Activated B cell treated with CpG ODN at 0.5 μM for 24 hours (primary cell): ENCODE measurements around the gene MEFV. TPM values are rescaled to one million over a fixed set of nuclear protein-coding genes. Genes with fewer than 3 reads are reported as not detected.

Source experiments
- ATAC-seq: fragments of 200-7000 bp; cut with Tn5 transposase; one replicate; pipeline ENCODE4 v1.10.0; 2021; ENCODE audit warnings: low read depth, mild to moderate bottlenecking, moderate library complexity
- CTCF ChIA-PET: fragments of 350-600 bp; sonication (Branson Sonifier 250); formaldehyde crosslinking; loops from one replicate; lab custom pipeline; 2021; ENCODE audit warnings: antibody characterized with exemption; lab: Charles Lee
- POLR2A ChIA-PET: fragments of 350-600 bp; sonication (Branson Sonifier 250); formaldehyde crosslinking; loops from one replicate; lab custom pipeline; 2021; ENCODE audit warnings: antibody characterized with exemption; lab: Charles Lee
- DNase-seq: peaks from one replicate; pipeline ENCODE4 v3.0.0; 2022
- H3K27ac Mint-ChIP-seq: one replicate; pipeline ENCODE4 v1.8.0; 2020; ENCODE audit warnings: mixed read lengths
- H3K27me3 Mint-ChIP-seq: one replicate; pipeline ENCODE4 v1.8.0; 2021; ENCODE audit warnings: mixed read lengths
- H3K36me3 Mint-ChIP-seq: one replicate; pipeline ENCODE4 v1.8.0; 2021; ENCODE audit warnings: low read depth, mixed read lengths
- H3K4me1 Mint-ChIP-seq: one replicate; pipeline ENCODE4 v1.8.0; 2021; ENCODE audit warnings: mixed read lengths
- H3K4me3 Mint-ChIP-seq: one replicate; pipeline ENCODE4 v1.8.0; 2020; ENCODE audit warnings: mild to moderate bottlenecking, mixed read lengths
- H3K9me3 Mint-ChIP-seq: one replicate; pipeline ENCODE4 v1.8.0; 2020; ENCODE audit warnings: mixed read lengths
- CTCF ChIP-seq: fragments of 200-600 bp; IDR thresholded peaks from one replicate; pipeline ENCODE4 v1.8.0; 2022; ENCODE audit warnings: antibody characterized with exemption, mild to moderate bottlenecking
- intact Hi-C: fragments of 100-400 bp; cut with micrococcal nuclease; formaldehyde crosslinking; loops from one replicate; pipeline ENCODE4 v1.15.1; 2024
- total RNA-seq: library from RNA; stranded (reverse); gene quantifications from 2 replicates; pipeline ENCODE4 v1.2.3, GENCODE V29; 2022

The MEFV gene
- total RNA-seq, 1 donor from 2014 or later = not detected

GRCh38 chr16:3283543-3284447 lies 27.4 kb upstream of the MEFV start:
- peak overlapping the region; percentile 95 for H3K4me3 Mint-ChIP-seq

GRCh38 chr16:3282730-3283542 lies 26.5 kb upstream of the MEFV start, which contains the start of gene ZNF263:
TSS of gene ZNF263 (plus strand) at chr16:3283491. CDS start at chr16:3283819, 328 bp downstream.
- peaks cover 40% of the 10 kb centered on the region for H3K4me1 Mint-ChIP-seq

More at GRCh38 chr16:3283543-3284447, 27.4 kb upstream of the MEFV start:
- ChIA-PET CTCF (interaction anchor here (2.6 kb wide), 1 partner anchor 17 kb away, joined by 8 read pairs; no protein-coding TSS in a partner anchor), POLR2A (interaction anchor here (0.6 to 3.3 kb wide), 27 partner anchors 9 to 1034 kb away, joined by 3 to 82 read pairs (median 4); partner anchors contain the start of genes FLYWCH2, NAA60, TIGD7 and ZNF174)
- no peak for DNase-seq
- Mint-ChIP-seq H3K9me3 (peaks cover 3% of the 10 kb centered on the region), H3K36me3 (peaks cover 53% of the 10 kb centered on the region), H3K27me3 (no peaks in the 10 kb centered on the region), H3K27ac (peak overlapping the region; percentile 99), H3K4me1 (peaks cover 40% of the 10 kb centered on the region)
- ATAC-seq = no peak
- intact Hi-C loops = loop anchor here (1.0 to 5.0 kb wide), 9 partner anchors 19 to 434 kb away; partner anchors contain the start of genes NAA60, SLX4, TIGD7 and TRAP1
- no peak for TF ChIP-seq CTCF

GRCh38 chr16:3282103-3282729 lies 25.8 kb upstream of the MEFV start:
- Mint-ChIP-seq H3K9me3 (no peaks in the 10 kb centered on the region), H3K27me3 (no peaks in the 10 kb centered on the region), H3K36me3 (peaks cover 38% of the 10 kb centered on the region), H3K4me1 (peaks cover 40% of the 10 kb centered on the region), H3K27ac (peak overlapping the region; percentile 99), H3K4me3 (peak overlapping the region; percentile 95)
- intact Hi-C loops = loop anchor here (1.0 to 5.0 kb wide), 7 partner anchors 47 to 435 kb away; partner anchors contain the start of genes NAA60, THOC6, TRAP1 and ZNF200
- TF ChIP-seq CTCF = no peak
- ATAC-seq (peak; percentile 13), DNase-seq (no peak)
- POLR2A ChIA-PET = interaction anchor here (0.6 to 3.3 kb wide), 28 partner anchors 12 to 1135 kb away, joined by 3 to 82 read pairs (median 4); partner anchors contain the start of genes CLUAP1, CORO7, NAA60 and TIGD7
- CTCF ChIA-PET = interaction anchor here (0.7 to 2.6 kb wide), 3 partner anchors 15 to 119 kb away, joined by 4 to 8 read pairs (median 5); partner anchors contain the start of genes ZNF174 and ZSCAN32

More at GRCh38 chr16:3282730-3283542, 26.5 kb upstream of the MEFV start, which contains the start of gene ZNF263:
- intact Hi-C loops = loop anchor here (1.0 to 5.0 kb wide), 13 partner anchors 19 to 434 kb away; partner anchors contain the start of genes NAA60, SLX4, THOC6 and TIGD7
- TF ChIP-seq CTCF = no peak
- Mint-ChIP-seq H3K4me3 (peak within 1 kb of the TSS; percentile 95), H3K27ac (peak within 1 kb of the TSS; percentile 99), H3K27me3 (no peaks in the 10 kb centered on the region), H3K9me3 (no peaks in the 10 kb centered on the region), H3K36me3 (peaks cover 44% of the 10 kb centered on the region)
- POLR2A ChIA-PET = interaction anchor here (0.6 to 3.3 kb wide), 36 partner anchors 10 to 1134 kb away, joined by 3 to 82 read pairs (median 4); partner anchors contain the start of genes CLUAP1, CORO7, FLYWCH2 and NAA60
- peak; percentile 87 for ATAC-seq
- DNase-seq = peak; percentile 89
- CTCF ChIA-PET = interaction anchor here (0.7 to 2.6 kb wide), 3 partner anchors 16 to 118 kb away, joined by 4 to 8 read pairs (median 5); partner anchors contain the start of genes ZNF174 and ZSCAN32

- Mint-ChIP-seq H3K27me3 (no peaks in the 10 kb centered on the region), H3K36me3 (peaks cover 29% of the 10 kb centered on the region), H3K27ac (no peak overlapping the region), H3K4me1 (peaks cover 34% of the 10 kb centered on the region), H3K4me3 (peak overlapping the region; percentile 28), H3K9me3 (no peaks in the 10 kb centered on the region)
- ATAC-seq = no peak
- no peak for DNase-seq
- CTCF ChIA-PET = no interaction called here
- POLR2A ChIA-PET = interaction anchor here (1.4 kb wide), 1 partner anchor 24 kb away, joined by 3 read pairs; the partner anchor contains the start of genes TIGD7 and ZNF75A
- TF ChIP-seq CTCF = no peak
- intact Hi-C loops = loop anchor here (5.0 kb wide), 2 partner anchors 124 to 436 kb away; partner anchors contain the start of gene TRAP1
Measured at GRCh38 chr16:3281222-3281820, 24.9 kb upstream of the MEFV start.
